GM21360 (cell line): ENCODE results near the gene ASTL.
"Not testable (repeated sequence)": the region's sequence is repeated elsewhere in the genome, so short reads cannot be mapped to it uniquely, and the experiment has no call there.

ENCODE experiments used
- ATAC-seq: cut with Tn5 transposase; IDR thresholded peaks from one replicate; pipeline ENCODE4 v1.9.1; 2021; ENCODE audit warnings: mild to moderate bottlenecking, moderate library complexity; ENCODE audit not compliant: unreplicated experiment

Gene ASTL

GRCh38 chr2:96085541-96086355, 52.6 kb downstream of the ASTL start:
- ATAC-seq = no peak

GRCh38 chr2:96084858-96085518, 53.3 kb downstream of the ASTL start:
- ATAC-seq = not testable (repeated sequence)

GRCh38 chr2:96083989-96084857, 54.1 kb downstream of the ASTL start:
- ATAC-seq = no peak

GRCh38 chr2:96083064-96083939, 55.0 kb downstream of the ASTL start:
- ATAC-seq = no peak

- no peak for ATAC-seq
Measured at GRCh38 chr2:96082211-96083063, 55.9 kb downstream of the ASTL start.

- no peak for ATAC-seq
Measured at GRCh38 chr2:96081042-96081441, 57.3 kb downstream of the ASTL start.

GRCh38 chr2:96075199-96075771, 63.0 kb downstream of the ASTL start:
- ATAC-seq = no peak

GRCh38 chr2:96074156-96074555, 64.1 kb downstream of the ASTL start:
- no peak for ATAC-seq

- no peak for ATAC-seq
Measured at GRCh38 chr2:96073170-96073775, 65.0 kb downstream of the ASTL start.
